ENCODE measurements around the gene MTERF4. TPM values are rescaled to one million over a fixed set of nuclear protein-coding genes. Genes with fewer than 3 reads are reported as not detected.

Gene MTERF4
- total RNA-seq, 2 donors from 2014 or later = 33.2 to 42.5 TPM

DNA sequence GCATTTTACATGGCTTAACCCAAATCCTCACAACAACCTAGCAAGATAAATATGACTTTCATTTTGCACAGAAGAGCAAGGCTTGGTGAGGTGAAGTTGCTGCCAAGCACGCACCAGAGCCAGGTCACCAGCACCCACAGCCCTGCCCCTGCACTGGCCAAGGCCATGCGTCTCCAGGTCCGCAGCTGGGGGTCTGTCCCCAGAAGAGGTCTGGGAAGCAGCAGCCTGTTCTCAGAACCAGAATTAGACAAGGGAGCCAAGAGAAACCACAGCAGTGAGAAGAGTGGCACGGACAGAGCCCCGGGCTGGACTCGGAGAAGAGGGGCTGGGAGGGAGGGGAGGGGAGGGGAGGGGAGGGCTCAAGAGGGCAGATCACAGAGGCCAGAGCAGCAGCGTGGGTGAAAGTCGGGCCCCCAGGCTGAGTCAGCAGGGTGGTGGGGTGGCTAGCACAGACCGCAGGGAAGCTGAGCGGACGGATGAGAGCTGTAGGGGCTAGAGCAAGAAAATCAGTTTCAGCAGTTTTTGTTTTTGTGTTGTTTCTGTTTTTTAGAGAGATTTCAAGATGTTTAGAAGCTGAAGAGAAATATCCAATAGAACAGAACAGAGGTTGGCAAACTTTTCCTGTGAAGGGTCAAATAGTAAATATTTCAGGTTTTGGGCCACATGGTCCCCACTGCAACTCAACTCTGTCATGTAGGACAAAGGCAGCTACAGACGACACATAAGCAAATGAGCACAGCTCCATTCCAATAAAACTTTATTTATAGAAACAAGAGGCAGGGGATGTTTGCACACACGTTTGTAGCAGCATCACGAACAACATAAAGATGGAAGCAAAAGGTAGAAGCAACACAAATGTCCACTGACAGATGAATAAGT lies 7.4 kb upstream of the MTERF4 start:
- Mint-ChIP-seq H3K9me3 (no peaks in the 10 kb centered on the region), H3K27ac (no peak overlapping the region), H3K4me3 (no peak overlapping the region), H3K36me3 (ENCODE audit: low read depth) (peaks cover 24% of the 10 kb centered on the region), H3K4me1 (no peaks in the 10 kb centered on the region), H3K27me3 (ENCODE audit: insufficient read depth) (no peaks in the 10 kb centered on the region)
- no peaks in the 10 kb centered on the region for H3K4me1 ChIP-seq (ENCODE audit: control insufficient read depth, insufficient read depth, low read length)
- no peak for TF ChIP-seq CTCF (conservative IDR thresholded peaks at IDR 0.05)
- no peak overlapping the region for H3K9ac ChIP-seq (ENCODE audit: extremely low read depth, low read length, poor library complexity, severe bottlenecking)
- 90 to 100% methylated on average over 3 to 14 of the region's 14 CpGs for WGBS, 2 experiments (ENCODE audit: insufficient coverage in 1 of 2, insufficient read length in 1 of 2)
- DNase-seq = peak; percentile 11
- no peak overlapping the region for H3K27ac ChIP-seq (ENCODE audit: low read depth, low read length)
- H3K27me3 ChIP-seq (ENCODE audit: control insufficient read depth, insufficient read depth, low read length, poor library complexity, severe bottlenecking) = no peaks in the 10 kb centered on the region
- no peaks in the 10 kb centered on the region for H3K9me3 ChIP-seq (ENCODE audit: control insufficient read depth, low read length)
- no peak overlapping the region for H3K4me3 ChIP-seq (ENCODE audit: low read length)
- H3K36me3 ChIP-seq (ENCODE audit: control insufficient read depth, insufficient read depth, low read length) = peaks cover 11% of the 10 kb centered on the region

GRCh38 chr2:241108271-241109209 lies 6.5 kb upstream of the MTERF4 start:
- H3K4me3 Mint-ChIP-seq = no peak overlapping the region
- H3K4me3 ChIP-seq (ENCODE audit: low read length) = no peak overlapping the region
- H3K36me3 ChIP-seq (ENCODE audit: control insufficient read depth, insufficient read depth, low read length) = peaks cover 7% of the 10 kb centered on the region
- H3K9me3 ChIP-seq (ENCODE audit: control insufficient read depth, low read length) = no peaks in the 10 kb centered on the region
- no peak overlapping the region for H3K27ac Mint-ChIP-seq
- H3K27ac ChIP-seq (ENCODE audit: low read depth, low read length) = no peak overlapping the region
- no peaks in the 10 kb centered on the region for H3K9me3 Mint-ChIP-seq
- no peaks in the 10 kb centered on the region for H3K27me3 Mint-ChIP-seq (ENCODE audit: insufficient read depth)
- peak; percentile 10 for DNase-seq
- H3K9ac ChIP-seq (ENCODE audit: extremely low read depth, low read length, poor library complexity, severe bottlenecking) = no peak overlapping the region
- TF ChIP-seq CTCF (conservative IDR thresholded peaks at IDR 0.05) = no peak
- WGBS, 2 experiments (ENCODE audit: insufficient coverage in 1 of 2, insufficient read length in 1 of 2) = 91 to 93% methylated on average over 23 to 34 of the region's 35 CpGs
- H3K36me3 Mint-ChIP-seq (ENCODE audit: low read depth) = peaks cover 24% of the 10 kb centered on the region
- H3K4me1 ChIP-seq (ENCODE audit: control insufficient read depth, insufficient read depth, low read length) = no peaks in the 10 kb centered on the region
- H3K4me1 Mint-ChIP-seq = no peaks in the 10 kb centered on the region
- no peaks in the 10 kb centered on the region for H3K27me3 ChIP-seq (ENCODE audit: control insufficient read depth, insufficient read depth, low read length, poor library complexity, severe bottlenecking)

GRCh38 chr2:241107031-241107783 lies 5.1 kb upstream of the MTERF4 start:
- Mint-ChIP-seq H3K27ac (no peak overlapping the region), H3K9me3 (no peaks in the 10 kb centered on the region), H3K4me3 (no peak overlapping the region), H3K4me1 (no peaks in the 10 kb centered on the region), H3K27me3 (ENCODE audit: insufficient read depth) (no peaks in the 10 kb centered on the region), H3K36me3 (ENCODE audit: low read depth) (peaks cover 20% of the 10 kb centered on the region)
- H3K9ac ChIP-seq (ENCODE audit: extremely low read depth, low read length, poor library complexity, severe bottlenecking) = no peak overlapping the region
- whole genome bisulfite sequencing, 2 experiments (ENCODE audit: insufficient coverage in 1 of 2, insufficient read length in 1 of 2) = 92 to 93% methylated on average over 4 to 9 of the region's 9 CpGs
- H3K9me3 ChIP-seq (ENCODE audit: control insufficient read depth, low read length) = no peaks in the 10 kb centered on the region
- TF ChIP-seq CTCF (conservative IDR thresholded peaks at IDR 0.05) = no peak
- peak; percentile 25 for DNase-seq
- no peak overlapping the region for H3K27ac ChIP-seq (ENCODE audit: low read depth, low read length)
- H3K36me3 ChIP-seq (ENCODE audit: control insufficient read depth, insufficient read depth, low read length) = peaks cover 3% of the 10 kb centered on the region
- H3K4me3 ChIP-seq (ENCODE audit: low read length) = no peak overlapping the region
- H3K4me1 ChIP-seq (ENCODE audit: control insufficient read depth, insufficient read depth, low read length) = no peaks in the 10 kb centered on the region
- H3K27me3 ChIP-seq (ENCODE audit: control insufficient read depth, insufficient read depth, low read length, poor library complexity, severe bottlenecking) = no peaks in the 10 kb centered on the region

Measured in endodermal cell (in vitro differentiated cells).